ENCODE results near the gene ZNF84.

The ZNF84 gene

DNA sequence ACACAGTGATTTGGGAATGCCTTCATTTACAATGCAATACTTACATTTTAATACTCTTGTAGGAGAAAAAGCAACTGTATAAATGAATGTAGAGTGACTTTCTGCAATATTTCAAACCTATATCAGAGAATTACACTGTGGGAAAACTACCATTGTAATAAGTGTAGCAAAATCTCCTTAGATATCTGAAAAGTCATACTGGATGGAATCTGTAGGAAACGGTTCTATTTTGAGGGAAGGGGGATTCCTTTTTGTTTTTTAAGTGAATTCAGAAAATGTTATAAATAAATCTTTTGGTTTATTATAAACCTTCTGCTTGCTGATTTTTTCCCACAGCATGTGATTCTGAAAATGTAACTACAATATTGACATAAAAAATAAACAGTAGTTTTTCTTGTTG, 69.8 kb downstream of the ZNF84 start:
- DNase-seq = no peak
- in situ Hi-C loops (cut with MboI; ENCODE audit: low pct_unique_long_range_greater_than_20kb, low sequenced_read_pairs) = no loop called here

GRCh38 chr12:133108150-133108549, 70.8 kb downstream of the ZNF84 start:
- in situ Hi-C loops (cut with MboI; ENCODE audit: low pct_unique_long_range_greater_than_20kb, low sequenced_read_pairs) = no loop called here
- no peak for DNase-seq
